Panc1 (cell line): ENCODE data around the gene DYRK3. TPM values are rescaled to one million over a fixed set of nuclear protein-coding genes. Genes with fewer than 3 reads are reported as not detected.

Experiments used
- ATAC-seq: fragments of 200-7000 bp; cut with Tn5 transposase; 2 replicates; pipeline ENCODE4 v1.9.1; 2020; ENCODE audit warnings: mild to moderate bottlenecking, moderate library complexity
- BruUV-seq: library from RNA; stranded (reverse); fragments of 400-500 nt; replicated peaks from 2 replicates; lab custom pipeline; 2021; lab: Mats Ljungman, UMichigan
- CTCF ChIA-PET: fragments of 300-600 bp; sonication (Branson Sonifier 250); formaldehyde crosslinking; loops from one replicate; lab custom pipeline; 2022; ENCODE audit warnings: antibody characterized with exemption; lab: Charles Lee
- POLR2A ChIA-PET: fragments of 300-600 bp; sonication (Branson Sonifier 250); formaldehyde crosslinking; loops from one replicate; lab custom pipeline; 2022; ENCODE audit warnings: antibody characterized with exemption; lab: Charles Lee
- DNase-seq: peaks from one replicate; pipeline ENCODE4 v3.0.0-alpha.2; 2010; ENCODE audit warnings: low read depth, low spot score
- H3K27ac ChIP-seq: 2 replicates; pipeline ENCODE4 v1.5.1; 2011; ENCODE audit warnings: mild to moderate bottlenecking, low read length, inconsistent platforms
- H3K27me3 ChIP-seq: fragments of 200-500 bp; sonication (Bioruptor generic); 2 replicates; pipeline ENCODE4 v1.6.0; 2014; ENCODE audit warnings: low read length, inconsistent platforms; ENCODE audit not compliant: control insufficient read depth, insufficient read depth
- H3K36me3 ChIP-seq: fragments of 200-500 bp; sonication (Bioruptor generic); 2 replicates; pipeline ENCODE4 v1.5.1; 2014; ENCODE audit warnings: inconsistent platforms, mild to moderate bottlenecking, low read length, moderate library complexity; ENCODE audit not compliant: control insufficient read depth, insufficient read depth
- H3K4me1 ChIP-seq: 2 replicates; pipeline ENCODE4 v1.5.1; 2011; ENCODE audit warnings: inconsistent platforms, mild to moderate bottlenecking, low read length, moderate library complexity; ENCODE audit not compliant: control insufficient read depth, insufficient read depth
- H3K4me3 ChIP-seq, 2 experiments: 2 replicates each; pipeline ENCODE4 v1.5.1; 2011 to 2012; ENCODE audit warnings: low read depth in 2 of 2, low read length in 2 of 2, mild to moderate bottlenecking in 2 of 2, inconsistent platforms in 1 of 2, moderate library complexity in 1 of 2
- H3K9me3 ChIP-seq: fragments of 200-500 bp; sonication (Bioruptor generic); 2 replicates; pipeline ENCODE4 v1.5.1; 2014; ENCODE audit warnings: low read depth, mild to moderate bottlenecking, inconsistent platforms, low read length, moderate library complexity; ENCODE audit not compliant: control insufficient read depth, insufficient read depth
- CTCF ChIP-seq: fragments of 450-650 bp; IDR thresholded peaks from 2 replicates; pipeline ENCODE4 v1.5.1; 2017; ENCODE audit warnings: mild to moderate bottlenecking
- POLR2AphosphoS5 ChIP-seq: IDR thresholded peaks from 2 replicates; pipeline ENCODE4 v1.6.1; 2012; ENCODE audit warnings: mild to moderate bottlenecking, low read depth, low read length, moderate library complexity
- SIN3A ChIP-seq: IDR thresholded peaks from 2 replicates; pipeline ENCODE4 v1.6.1; 2012; ENCODE audit warnings: low read depth, mild to moderate bottlenecking, low read length, moderate library complexity, borderline replicate concordance; ENCODE audit not compliant: insufficient read depth
- TCF7L2 ChIP-seq: IDR thresholded peaks from 2 replicates; pipeline ENCODE4 v1.6.1; 2011; ENCODE audit warnings: mild to moderate bottlenecking, low read depth, low read length, inconsistent platforms
- in situ Hi-C: cut with HindIII; loops from 2 replicates; pipeline ENCODE4 v1.10.0; 2016; ENCODE audit warnings: low sequenced_read_pairs, low pct_unique_long_range_greater_than_20kb
- intact Hi-C: fragments of 100-400 bp; cut with micrococcal nuclease; formaldehyde crosslinking; loops from one replicate; pipeline ENCODE4 v1.10.0; 2022; ENCODE audit not compliant: unreplicated experiment
- total RNA-seq: library from RNA; stranded (reverse); gene quantifications from one replicate; pipeline ENCODE4 v1.2.1, GENCODE V29; 2021; ENCODE audit not compliant: unreplicated experiment
- TF ChIP-seq, protein P1 (sequence below), 2 experiments: IDR thresholded peaks; 2 replicates each; pipeline ENCODE4 v1.6.1; 2011 to 2012; ENCODE audit warnings: low read depth in 2 of 2, control low read depth in 1 of 2, low read length in 1 of 2, mild to moderate bottlenecking in 1 of 2, moderate library complexity in 1 of 2; ENCODE audit not compliant: insufficient read depth in 1 of 2

DYRK3 gene
- total RNA-seq, 1 experiment from 2014 or later: 12.0 TPM

DNA sequence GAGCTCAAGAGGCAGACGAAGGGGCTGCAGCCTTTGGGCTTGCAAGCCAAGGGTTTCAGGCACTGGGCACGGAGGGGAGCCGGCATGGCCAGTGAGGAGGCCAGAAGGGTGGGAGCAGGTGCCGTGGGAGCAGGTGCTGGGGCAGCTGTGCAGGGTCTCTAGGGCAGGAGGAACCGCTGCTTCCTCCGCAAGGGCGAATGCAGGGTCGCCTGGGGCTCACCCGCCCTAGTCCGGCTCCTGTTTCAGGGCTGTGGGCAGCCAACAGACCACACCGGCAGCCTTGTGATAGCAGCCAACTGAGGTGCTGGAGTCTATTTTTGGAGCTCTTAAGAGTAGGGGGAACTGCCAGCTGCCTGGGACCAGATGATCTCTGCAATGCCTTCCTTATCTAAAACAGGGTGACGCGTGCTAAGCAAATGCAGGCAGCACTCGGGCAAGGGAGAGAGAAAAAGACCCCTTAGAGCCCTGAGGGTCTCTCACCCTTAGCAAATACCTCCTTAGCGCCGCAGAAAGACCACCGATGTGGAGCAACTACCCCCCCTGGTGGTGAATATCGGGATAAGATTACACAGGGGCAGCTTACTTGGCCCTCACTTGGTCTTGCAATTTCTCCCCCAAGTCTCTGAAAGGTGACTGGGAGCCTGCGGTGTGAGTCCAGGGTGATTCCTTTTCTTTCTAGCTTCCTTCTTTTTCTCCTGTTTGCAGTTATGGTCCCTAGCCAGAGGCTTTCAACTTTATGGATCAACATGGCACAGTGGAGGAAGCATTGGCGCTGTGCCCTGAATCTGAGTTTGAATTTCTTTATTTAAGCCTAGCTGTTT is 28.7 kb downstream of the DYRK3 start:
- DNase-seq (peak; percentile 54), ATAC-seq (peak; percentile 86)
- Histone ChIP-seq H3K36me3 (no peaks in the 10 kb centered on the region), H3K4me1 (no peaks in the 10 kb centered on the region), H3K9me3 (no peaks in the 10 kb centered on the region), H3K27me3 (peaks cover 11% of the 10 kb centered on the region; the same call in 1 of the 2 replicates), H3K4me3 (no peak overlapping the region), H3K27ac (no peak overlapping the region)
- no TSS peak for BruUV-seq
- intact Hi-C loops (loop anchor here (1.0 to 2.0 kb wide), 2 partner anchors 30 to 57 kb away; no protein-coding TSS in a partner anchor), in situ Hi-C loops (no loop called here)
- TF ChIP-seq CTCF (peak; percentile 90), SIN3A (no peak), TCF7L2 (no peak)
- TF ChIP-seq, protein P1, sequence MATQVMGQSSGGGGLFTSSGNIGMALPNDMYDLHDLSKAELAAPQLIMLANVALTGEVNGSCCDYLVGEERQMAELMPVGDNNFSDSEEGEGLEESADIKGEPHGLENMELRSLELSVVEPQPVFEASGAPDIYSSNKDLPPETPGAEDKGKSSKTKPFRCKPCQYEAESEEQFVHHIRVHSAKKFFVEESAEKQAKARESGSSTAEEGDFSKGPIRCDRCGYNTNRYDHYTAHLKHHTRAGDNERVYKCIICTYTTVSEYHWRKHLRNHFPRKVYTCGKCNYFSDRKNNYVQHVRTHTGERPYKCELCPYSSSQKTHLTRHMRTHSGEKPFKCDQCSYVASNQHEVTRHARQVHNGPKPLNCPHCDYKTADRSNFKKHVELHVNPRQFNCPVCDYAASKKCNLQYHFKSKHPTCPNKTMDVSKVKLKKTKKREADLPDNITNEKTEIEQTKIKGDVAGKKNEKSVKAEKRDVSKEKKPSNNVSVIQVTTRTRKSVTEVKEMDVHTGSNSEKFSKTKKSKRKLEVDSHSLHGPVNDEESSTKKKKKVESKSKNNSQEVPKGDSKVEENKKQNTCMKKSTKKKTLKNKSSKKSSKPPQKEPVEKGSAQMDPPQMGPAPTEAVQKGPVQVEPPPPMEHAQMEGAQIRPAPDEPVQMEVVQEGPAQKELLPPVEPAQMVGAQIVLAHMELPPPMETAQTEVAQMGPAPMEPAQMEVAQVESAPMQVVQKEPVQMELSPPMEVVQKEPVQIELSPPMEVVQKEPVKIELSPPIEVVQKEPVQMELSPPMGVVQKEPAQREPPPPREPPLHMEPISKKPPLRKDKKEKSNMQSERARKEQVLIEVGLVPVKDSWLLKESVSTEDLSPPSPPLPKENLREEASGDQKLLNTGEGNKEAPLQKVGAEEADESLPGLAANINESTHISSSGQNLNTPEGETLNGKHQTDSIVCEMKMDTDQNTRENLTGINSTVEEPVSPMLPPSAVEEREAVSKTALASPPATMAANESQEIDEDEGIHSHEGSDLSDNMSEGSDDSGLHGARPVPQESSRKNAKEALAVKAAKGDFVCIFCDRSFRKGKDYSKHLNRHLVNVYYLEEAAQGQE (IDR thresholded peaks at IDR 0.05; ENCODE audit: insufficient read depth in 1 of 2, low read depth in 2 of 2, low read length in 1 of 2): no peak
- CTCF ChIA-PET: interaction anchor here (0.6 to 4.1 kb wide), 12 partner anchors 10 to 318 kb away, joined by 3 to 32 read pairs (median 4); partner anchors contain the start of genes DYRK3 and IKBKE
- POLR2A ChIA-PET: interaction anchor here (0.5 to 1.3 kb wide), 4 partner anchors 25 to 162 kb away, joined by 4 to 10 read pairs (median 5); no protein-coding TSS in a partner anchor

- Histone ChIP-seq H3K27me3 (peaks cover 11% of the 10 kb centered on the region; the same call in 1 of the 2 replicates), H3K27ac (no peak overlapping the region), H3K4me3 (no peak overlapping the region), H3K9me3 (no peaks in the 10 kb centered on the region), H3K36me3 (no peaks in the 10 kb centered on the region), H3K4me1 (no peaks in the 10 kb centered on the region)
- in situ Hi-C loops (no loop called here), intact Hi-C loops (loop anchor here (1.0 to 2.0 kb wide), 2 partner anchors 30 to 58 kb away; no protein-coding TSS in a partner anchor)
- no TSS peak for BruUV-seq
- DNase-seq: no peak
- POLR2A ChIA-PET: interaction anchor here (1.3 kb wide), 1 partner anchor 30 kb away, joined by 4 read pairs; no protein-coding TSS in a partner anchor
- peak; percentile 31; the same call in 1 of the 2 replicates for ATAC-seq
- CTCF ChIA-PET: interaction anchor here (1.0 to 4.1 kb wide), 7 partner anchors 9 to 318 kb away, joined by 3 to 32 read pairs (median 4); partner anchors contain the start of gene DYRK3
- TF ChIP-seq POLR2AphosphoS5 (no peak), TCF7L2 (no peak), CTCF (no peak), SIN3A (no peak)
- TF ChIP-seq, protein P1 (IDR thresholded peaks at IDR 0.05; ENCODE audit: insufficient read depth in 1 of 2, low read depth in 2 of 2, low read length in 1 of 2): no peak
Observed at GRCh38 chr1:206664740-206665139, 29.4 kb downstream of the DYRK3 start.
